ENCODE results near the gene FAIM2. TPM values are rescaled to one million over a fixed set of nuclear protein-coding genes. Genes with fewer than 3 reads are reported as not detected.

FAIM2 gene
- total RNA-seq, 1 experiment from 2014 or later: 0.09 TPM

GRCh38 chr12:49921936-49922335 is 18.2 kb upstream of the FAIM2 start:
- no peak for DNase-seq
- Mint-ChIP-seq H3K36me3 (ENCODE audit: insufficient read depth, unreplicated experiment) (no peaks in the 10 kb centered on the region), H3K4me1 (ENCODE audit: low read depth, unreplicated experiment) (no peaks in the 10 kb centered on the region), H3K4me3 (ENCODE audit: unreplicated experiment) (no peak overlapping the region), H3K27ac (ENCODE audit: unreplicated experiment) (no peak overlapping the region), H3K27me3 (ENCODE audit: insufficient read depth, unreplicated experiment) (no peaks in the 10 kb centered on the region), H3K9me3 (ENCODE audit: unreplicated experiment) (no peaks in the 10 kb centered on the region)
- H3K36me3 ChIP-seq (ENCODE audit: control insufficient read depth, insufficient read depth, low read length): no peaks in the 10 kb centered on the region
- no peaks in the 10 kb centered on the region for H3K9me3 ChIP-seq
- H3K27me3 ChIP-seq (replicated peaks; ENCODE audit: control insufficient read depth, insufficient read depth, low read length): no peaks in the 10 kb centered on the region
- ChIA-PET CTCF (no interaction called here), POLR2A (no interaction called here)
- BruUV-seq (replicated peaks): no TSS peak
- no peak for TF ChIP-seq CTCF (IDR thresholded peaks at IDR 0.05; ENCODE audit: insufficient read depth in 1 of 2, low read depth in 1 of 2, low read length in 1 of 2, severe bottlenecking in 1 of 2, unreplicated experiment in 1 of 2)
- H3K4me3 ChIP-seq (ENCODE audit: low read depth, low read length): no peak overlapping the region
- intact Hi-C loops (cut with micrococcal nuclease; ENCODE audit: unreplicated experiment): no loop called here
- H3K4me1 ChIP-seq: no peaks in the 10 kb centered on the region

- no peaks in the 10 kb centered on the region for H3K4me1 ChIP-seq
- Mint-ChIP-seq H3K27me3 (ENCODE audit: insufficient read depth, unreplicated experiment) (no peaks in the 10 kb centered on the region), H3K27ac (ENCODE audit: unreplicated experiment) (no peak overlapping the region), H3K4me3 (ENCODE audit: unreplicated experiment) (no peak overlapping the region), H3K9me3 (ENCODE audit: unreplicated experiment) (no peaks in the 10 kb centered on the region), H3K36me3 (ENCODE audit: insufficient read depth, unreplicated experiment) (no peaks in the 10 kb centered on the region), H3K4me1 (ENCODE audit: low read depth, unreplicated experiment) (no peaks in the 10 kb centered on the region)
- H3K4me3 ChIP-seq (ENCODE audit: low read depth, low read length): no peak overlapping the region
- no TSS peak for BruUV-seq (replicated peaks)
- no peaks in the 10 kb centered on the region for H3K9me3 ChIP-seq
- ChIA-PET CTCF (interaction anchor here (0.7 kb wide), 2 partner anchors 26 to 28 kb away, joined by 4 to 5 read pairs; no protein-coding TSS in a partner anchor), POLR2A (no interaction called here)
- DNase-seq: no peak
- no peaks in the 10 kb centered on the region for H3K27me3 ChIP-seq (replicated peaks; ENCODE audit: control insufficient read depth, insufficient read depth, low read length)
- no peak for TF ChIP-seq CTCF (IDR thresholded peaks at IDR 0.05; ENCODE audit: insufficient read depth in 1 of 2, low read depth in 1 of 2, low read length in 1 of 2, severe bottlenecking in 1 of 2, unreplicated experiment in 1 of 2)
- H3K36me3 ChIP-seq (ENCODE audit: control insufficient read depth, insufficient read depth, low read length): no peaks in the 10 kb centered on the region
- intact Hi-C loops (cut with micrococcal nuclease; ENCODE audit: unreplicated experiment): no loop called here
Observed at GRCh38 chr12:49921299-49921698, 17.6 kb upstream of the FAIM2 start.

- no peaks in the 10 kb centered on the region for H3K9me3 ChIP-seq
- ChIA-PET CTCF (interaction anchor here (0.7 kb wide), 2 partner anchors 26 to 28 kb away, joined by 4 to 5 read pairs; no protein-coding TSS in a partner anchor), POLR2A (no interaction called here)
- no peaks in the 10 kb centered on the region for H3K36me3 ChIP-seq (ENCODE audit: control insufficient read depth, insufficient read depth, low read length)
- TF ChIP-seq CTCF (IDR thresholded peaks at IDR 0.05; ENCODE audit: insufficient read depth in 1 of 2, low read depth in 1 of 2, low read length in 1 of 2, severe bottlenecking in 1 of 2, unreplicated experiment in 1 of 2): no peak
- DNase-seq: no peak
- BruUV-seq (replicated peaks): no TSS peak
- H3K4me1 ChIP-seq: no peaks in the 10 kb centered on the region
- intact Hi-C loops (cut with micrococcal nuclease; ENCODE audit: unreplicated experiment): no loop called here
- H3K27me3 ChIP-seq (replicated peaks; ENCODE audit: control insufficient read depth, insufficient read depth, low read length): no peaks in the 10 kb centered on the region
- no peaks in the 10 kb centered on the region for H3K27me3 Mint-ChIP-seq (ENCODE audit: insufficient read depth, unreplicated experiment)
- no peaks in the 10 kb centered on the region for H3K36me3 Mint-ChIP-seq (ENCODE audit: insufficient read depth, unreplicated experiment)
- no peak overlapping the region for H3K27ac Mint-ChIP-seq (ENCODE audit: unreplicated experiment)
- H3K4me3 Mint-ChIP-seq (ENCODE audit: unreplicated experiment): no peak overlapping the region
- no peaks in the 10 kb centered on the region for H3K4me1 Mint-ChIP-seq (ENCODE audit: low read depth, unreplicated experiment)
- no peaks in the 10 kb centered on the region for H3K9me3 Mint-ChIP-seq (ENCODE audit: unreplicated experiment)
- no peak overlapping the region for H3K4me3 ChIP-seq (ENCODE audit: low read depth, low read length)
Observed at GRCh38 chr12:49920915-49921286, 17.2 kb upstream of the FAIM2 start.

All from Caco-2 (cell line).